Measurements from ENCODE around the gene REXO2. TPM values are rescaled to one million over a fixed set of nuclear protein-coding genes. Genes with fewer than 3 reads are reported as not detected.

Gene REXO2
- total RNA-seq, 1 experiment from 2014 or later, result 119 TPM

DNA sequence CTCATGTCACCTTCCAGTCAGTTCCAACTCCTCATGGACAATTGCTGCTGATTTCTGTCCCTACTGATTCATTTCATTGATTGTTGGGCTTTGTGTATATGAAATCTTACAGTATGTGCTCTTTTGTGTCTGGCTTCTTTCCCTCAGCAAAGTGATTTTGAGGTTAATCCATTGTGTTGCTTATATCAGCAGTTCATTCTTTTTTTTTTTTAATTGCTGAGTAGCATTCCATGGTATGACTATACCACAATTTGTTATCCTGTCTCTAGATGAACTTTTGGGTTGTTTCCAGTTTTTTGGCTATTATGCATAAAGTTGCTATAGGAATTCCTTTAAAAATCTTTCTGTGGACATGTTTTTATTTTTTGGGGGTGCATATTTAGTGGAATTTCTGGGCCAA is 60.5 kb downstream of the REXO2 start:
- H3K36me3 ChIP-seq (ENCODE audit: insufficient read depth, low read length, poor library complexity, severe bottlenecking), result no peaks in the 10 kb centered on the region
- no peak overlapping the region for H3K27ac ChIP-seq (ENCODE audit: low read depth, low read length, poor library complexity, severe bottlenecking)
- DNase-seq (ENCODE audit: low spot score), result no peak
- H3K4me3 ChIP-seq (ENCODE audit: low read depth, low read length, poor library complexity, severe bottlenecking), result no peak overlapping the region
- no TSS peak for BruUV-seq (replicated peaks)
- H3K27me3 ChIP-seq (replicated peaks; ENCODE audit: insufficient read depth, low read depth, low read length, poor library complexity), result no peaks in the 10 kb centered on the region
- ChIA-PET POLR2A (ENCODE audit: low non-redundant PET) (no interaction called here), CTCF (no interaction called here)
- no peaks in the 10 kb centered on the region for H3K9me3 ChIP-seq (ENCODE audit: low read depth, low read length, poor library complexity, severe bottlenecking)
- intact Hi-C loops (cut with micrococcal nuclease; ENCODE audit: unreplicated experiment), result no loop called here
- TF ChIP-seq, protein P1, sequence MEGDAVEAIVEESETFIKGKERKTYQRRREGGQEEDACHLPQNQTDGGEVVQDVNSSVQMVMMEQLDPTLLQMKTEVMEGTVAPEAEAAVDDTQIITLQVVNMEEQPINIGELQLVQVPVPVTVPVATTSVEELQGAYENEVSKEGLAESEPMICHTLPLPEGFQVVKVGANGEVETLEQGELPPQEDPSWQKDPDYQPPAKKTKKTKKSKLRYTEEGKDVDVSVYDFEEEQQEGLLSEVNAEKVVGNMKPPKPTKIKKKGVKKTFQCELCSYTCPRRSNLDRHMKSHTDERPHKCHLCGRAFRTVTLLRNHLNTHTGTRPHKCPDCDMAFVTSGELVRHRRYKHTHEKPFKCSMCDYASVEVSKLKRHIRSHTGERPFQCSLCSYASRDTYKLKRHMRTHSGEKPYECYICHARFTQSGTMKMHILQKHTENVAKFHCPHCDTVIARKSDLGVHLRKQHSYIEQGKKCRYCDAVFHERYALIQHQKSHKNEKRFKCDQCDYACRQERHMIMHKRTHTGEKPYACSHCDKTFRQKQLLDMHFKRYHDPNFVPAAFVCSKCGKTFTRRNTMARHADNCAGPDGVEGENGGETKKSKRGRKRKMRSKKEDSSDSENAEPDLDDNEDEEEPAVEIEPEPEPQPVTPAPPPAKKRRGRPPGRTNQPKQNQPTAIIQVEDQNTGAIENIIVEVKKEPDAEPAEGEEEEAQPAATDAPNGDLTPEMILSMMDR (conservative IDR thresholded peaks at IDR 0.05; ENCODE audit: low read depth, low read length), result no peak
- no peak for TF ChIP-seq EZH2 (IDR thresholded peaks at IDR 0.05; ENCODE audit: borderline replicate concordance, low read depth, low read length, poor library complexity, severe bottlenecking)
- no peaks in the 10 kb centered on the region for H3K4me1 ChIP-seq (ENCODE audit: insufficient read depth, low read length, poor library complexity, severe bottlenecking)

Other genes with a start within 250 kb of the REXO2 start
- gene NNMT, start 143.1 kb upstream of the REXO2 start, total RNA-seq (2021), result 0.64 TPM in 1 of 2 replicates, not detected in the other
- gene C11orf71, start 39.0 kb upstream of the REXO2 start, total RNA-seq (2021), result 7.4 and 11.4 TPM in 2 replicates
- 37.0 and 41.1 TPM in 2 replicates for gene RBM7, start 38.8 kb upstream of the REXO2 start, total RNA-seq (2021)
- gene NXPE1, start 120.4 kb downstream of the REXO2 start, total RNA-seq (2021), result not detected in 2 replicates
- gene NXPE4, start 156.3 kb downstream of the REXO2 start, total RNA-seq (2021), result not detected in 2 replicates
- gene NXPE2, start 239.1 kb downstream of the REXO2 start, total RNA-seq (2021), result not detected in 2 replicates

Measured in A673 (cell line).